SK-N-SH treated with all-trans-retinoic acid at 6 μM for 48 hours (cell line): ENCODE measurements around the gene SH3PXD2A.
"Not testable (repeated sequence)": the region's sequence is repeated elsewhere in the genome, so short reads cannot be mapped to it uniquely, and the experiment has no call there.

Experiments
- ATAC-seq: fragments of 200-7000 bp; cut with Tn5 transposase; 3 replicates; pipeline ENCODE4 v1.9.1; 2020; ENCODE audit warnings: mild to moderate bottlenecking, moderate library complexity
- ARNTL ChIP-seq: fragments of 450-650 bp; formaldehyde crosslinking; IDR thresholded peaks from 2 replicates; pipeline ENCODE4 v1.5.0; 2020; ENCODE audit warnings: low read depth, mild to moderate bottlenecking, moderate library complexity, borderline replicate concordance
- BACH2 ChIP-seq: fragments of 250-450 bp; sonication (Bioruptor Pico); IDR thresholded peaks from 2 replicates; pipeline ENCODE4 v1.9.0; 2021; ENCODE audit warnings: mild to moderate bottlenecking, borderline replicate concordance
- CSDC2 ChIP-seq: fragments of 250-450 bp; sonication (Bioruptor Pico); IDR thresholded peaks from 2 replicates; pipeline ENCODE4 v1.5.0; 2020; ENCODE audit warnings: mild to moderate bottlenecking, moderate library complexity
- CSRNP3 ChIP-seq: fragments of 250-450 bp; sonication (Bioruptor Pico); IDR thresholded peaks from 2 replicates; pipeline ENCODE4 v1.5.1; 2021; ENCODE audit warnings: mild to moderate bottlenecking, moderate library complexity
- ESRRG ChIP-seq: fragments of 250-450 bp; sonication (Bioruptor Pico); IDR thresholded peaks from 2 replicates; pipeline ENCODE4 v1.6.1; 2021; ENCODE audit warnings: mild to moderate bottlenecking
- GLIS3 ChIP-seq: fragments of 250-450 bp; sonication (Bioruptor Pico); IDR thresholded peaks from 2 replicates; pipeline ENCODE4 v1.5.0; 2020; ENCODE audit warnings: mild to moderate bottlenecking, moderate library complexity
- ISL1 ChIP-seq: fragments of 250-450 bp; sonication (Bioruptor Pico); IDR thresholded peaks from 2 replicates; pipeline ENCODE4 v2.1.2; 2022; ENCODE audit warnings: mild to moderate bottlenecking, moderate library complexity
- SNAI2 ChIP-seq: fragments of 250-450 bp; sonication (Bioruptor Pico); IDR thresholded peaks from 2 replicates; pipeline ENCODE4 v1.5.0; 2020; ENCODE audit warnings: mild to moderate bottlenecking, moderate library complexity
- TCF4 ChIP-seq: fragments of 250-450 bp; sonication (Bioruptor Pico); IDR thresholded peaks from 2 replicates; pipeline ENCODE4 v1.8.0; 2021; ENCODE audit warnings: mild to moderate bottlenecking, moderate library complexity, borderline replicate concordance
- TOX ChIP-seq: fragments of 250-450 bp; sonication (Bioruptor Pico); IDR thresholded peaks from 2 replicates; pipeline ENCODE4 v1.8.0; 2021; ENCODE audit warnings: mild to moderate bottlenecking, moderate library complexity, borderline replicate concordance
- TSHZ2 ChIP-seq: fragments of 250-450 bp; sonication (Bioruptor Pico); IDR thresholded peaks from 2 replicates; pipeline ENCODE4 v1.5.0; 2020; ENCODE audit warnings: mild to moderate bottlenecking, moderate library complexity
- ZFP3 ChIP-seq: fragments of 250-450 bp; sonication (Bioruptor Pico); IDR thresholded peaks from 2 replicates; pipeline ENCODE4 v1.5.0; 2020; ENCODE audit warnings: mild to moderate bottlenecking, moderate library complexity
- ZFP30 ChIP-seq: fragments of 450-650 bp; formaldehyde crosslinking; IDR thresholded peaks from 2 replicates; pipeline ENCODE4 v1.5.0; 2022; ENCODE audit warnings: mild to moderate bottlenecking, moderate library complexity
- ZNF565 ChIP-seq: fragments of 450-650 bp; formaldehyde crosslinking; conservative IDR thresholded peaks from 2 replicates; pipeline ENCODE4 v1.5.0; 2020; ENCODE audit warnings: low read depth, mild to moderate bottlenecking, moderate library complexity
- ZNF70 ChIP-seq: fragments of 450-650 bp; formaldehyde crosslinking; IDR thresholded peaks from 2 replicates; pipeline ENCODE4 v1.5.0; 2020; ENCODE audit warnings: mild to moderate bottlenecking, moderate library complexity
- ZNF8 ChIP-seq: fragments of 450-650 bp; formaldehyde crosslinking; IDR thresholded peaks from 2 replicates; pipeline ENCODE4 v1.5.0; 2020; ENCODE audit warnings: mild to moderate bottlenecking, moderate library complexity
- TF ChIP-seq, protein P1 (sequence below): fragments of 250-450 bp; sonication (Bioruptor Pico); IDR thresholded peaks from 2 replicates; pipeline ENCODE4 v1.8.0; 2020; ENCODE audit warnings: mild to moderate bottlenecking, moderate library complexity, borderline replicate concordance
- TF ChIP-seq, protein P2 (sequence below): fragments of 250-450 bp; sonication (Bioruptor Pico); IDR thresholded peaks from 2 replicates; pipeline ENCODE4 v1.8.0; 2021; ENCODE audit warnings: low read depth, mild to moderate bottlenecking, moderate library complexity, borderline replicate concordance

The SH3PXD2A gene

DNA sequence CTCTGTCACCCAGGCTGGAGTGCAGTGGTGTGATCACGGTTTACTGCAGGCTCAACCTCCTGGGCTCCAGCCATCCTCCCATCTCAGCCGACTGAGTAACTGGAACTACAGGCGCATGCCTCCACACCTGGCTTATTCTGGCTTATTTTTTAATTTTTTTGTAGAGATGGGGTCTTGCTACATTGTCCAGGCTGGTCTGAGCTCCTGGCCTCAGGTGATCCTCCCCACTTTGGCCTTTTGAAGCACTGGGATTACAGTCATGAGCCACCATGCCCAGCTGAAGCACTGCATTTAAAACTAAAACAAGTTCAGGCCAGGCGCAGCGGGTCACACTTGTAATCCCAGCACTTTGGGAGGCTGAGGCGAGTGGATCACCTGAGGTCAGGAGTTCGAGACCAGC lies 8.0 kb downstream of the SH3PXD2A start:
- no peak for ATAC-seq
- no peak for TF ChIP-seq CSRNP3 (CRISPR knock-in tag)
- TF ChIP-seq, all 23 proteins: peak for 0

DNA sequence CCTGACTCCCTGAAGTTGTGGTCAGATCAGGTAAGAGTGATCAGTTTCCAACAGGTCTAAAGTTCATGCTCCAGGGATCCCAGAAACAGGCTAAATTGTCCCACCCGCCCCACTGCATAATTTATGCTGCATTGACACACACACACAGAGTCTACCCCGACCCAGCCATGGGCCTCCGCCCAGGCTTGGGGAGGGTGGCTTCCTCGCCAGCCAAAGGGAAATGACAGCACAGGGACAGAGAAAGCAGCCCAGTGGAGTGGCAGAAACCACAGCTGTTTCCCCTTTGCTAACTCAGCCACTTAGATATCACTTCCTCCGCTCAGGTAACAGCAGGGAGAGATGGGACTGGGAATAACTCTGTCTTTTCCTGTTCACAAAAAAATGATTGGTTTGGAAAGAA lies 9.4 kb downstream of the SH3PXD2A start:
- no peak for ATAC-seq
- TF ChIP-seq ZNF70 (CRISPR knock-in tag) = no peak
- TF ChIP-seq ESRRG (CRISPR knock-in tag) = no peak
- TF ChIP-seq ZFP3 (CRISPR knock-in tag) = no peak
- TF ChIP-seq GLIS3 (CRISPR knock-in tag) = no peak
- no peak for TF ChIP-seq TOX (CRISPR knock-in tag)
- TF ChIP-seq TCF4 (CRISPR knock-in tag) = no peak
- TF ChIP-seq, protein P1, sequence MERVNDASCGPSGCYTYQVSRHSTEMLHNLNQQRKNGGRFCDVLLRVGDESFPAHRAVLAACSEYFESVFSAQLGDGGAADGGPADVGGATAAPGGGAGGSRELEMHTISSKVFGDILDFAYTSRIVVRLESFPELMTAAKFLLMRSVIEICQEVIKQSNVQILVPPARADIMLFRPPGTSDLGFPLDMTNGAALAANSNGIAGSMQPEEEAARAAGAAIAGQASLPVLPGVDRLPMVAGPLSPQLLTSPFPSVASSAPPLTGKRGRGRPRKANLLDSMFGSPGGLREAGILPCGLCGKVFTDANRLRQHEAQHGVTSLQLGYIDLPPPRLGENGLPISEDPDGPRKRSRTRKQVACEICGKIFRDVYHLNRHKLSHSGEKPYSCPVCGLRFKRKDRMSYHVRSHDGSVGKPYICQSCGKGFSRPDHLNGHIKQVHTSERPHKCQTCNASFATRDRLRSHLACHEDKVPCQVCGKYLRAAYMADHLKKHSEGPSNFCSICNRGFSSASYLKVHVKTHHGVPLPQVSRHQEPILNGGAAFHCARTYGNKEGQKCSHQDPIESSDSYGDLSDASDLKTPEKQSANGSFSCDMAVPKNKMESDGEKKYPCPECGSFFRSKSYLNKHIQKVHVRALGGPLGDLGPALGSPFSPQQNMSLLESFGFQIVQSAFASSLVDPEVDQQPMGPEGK (CRISPR knock-in tag) = no peak
- TF ChIP-seq ARNTL = no peak
- TF ChIP-seq, protein P2, sequence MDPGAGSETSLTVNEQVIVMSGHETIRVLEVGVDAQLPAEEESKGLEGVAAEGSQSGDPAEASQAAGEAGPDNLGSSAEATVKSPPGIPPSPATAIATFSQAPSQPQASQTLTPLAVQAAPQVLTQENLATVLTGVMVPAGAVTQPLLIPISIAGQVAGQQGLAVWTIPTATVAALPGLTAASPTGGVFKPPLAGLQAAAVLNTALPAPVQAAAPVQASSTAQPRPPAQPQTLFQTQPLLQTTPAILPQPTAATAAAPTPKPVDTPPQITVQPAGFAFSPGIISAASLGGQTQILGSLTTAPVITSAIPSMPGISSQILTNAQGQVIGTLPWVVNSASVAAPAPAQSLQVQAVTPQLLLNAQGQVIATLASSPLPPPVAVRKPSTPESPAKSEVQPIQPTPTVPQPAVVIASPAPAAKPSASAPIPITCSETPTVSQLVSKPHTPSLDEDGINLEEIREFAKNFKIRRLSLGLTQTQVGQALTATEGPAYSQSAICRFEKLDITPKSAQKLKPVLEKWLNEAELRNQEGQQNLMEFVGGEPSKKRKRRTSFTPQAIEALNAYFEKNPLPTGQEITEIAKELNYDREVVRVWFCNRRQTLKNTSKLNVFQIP (CRISPR knock-in tag) = no peak
- TF ChIP-seq CSRNP3 (CRISPR knock-in tag) = no peak
- no peak for TF ChIP-seq ISL1 (CRISPR knock-in tag)
- TF ChIP-seq ZNF565 (CRISPR knock-in tag) = no peak
- TF ChIP-seq BACH2 (CRISPR knock-in tag) = no peak
- no peak for TF ChIP-seq ZFP30
- TF ChIP-seq TSHZ2 (CRISPR knock-in tag) = no peak
- TF ChIP-seq SNAI2 (CRISPR knock-in tag) = no peak
- TF ChIP-seq ZNF8 (CRISPR knock-in tag) = no peak

DNA sequence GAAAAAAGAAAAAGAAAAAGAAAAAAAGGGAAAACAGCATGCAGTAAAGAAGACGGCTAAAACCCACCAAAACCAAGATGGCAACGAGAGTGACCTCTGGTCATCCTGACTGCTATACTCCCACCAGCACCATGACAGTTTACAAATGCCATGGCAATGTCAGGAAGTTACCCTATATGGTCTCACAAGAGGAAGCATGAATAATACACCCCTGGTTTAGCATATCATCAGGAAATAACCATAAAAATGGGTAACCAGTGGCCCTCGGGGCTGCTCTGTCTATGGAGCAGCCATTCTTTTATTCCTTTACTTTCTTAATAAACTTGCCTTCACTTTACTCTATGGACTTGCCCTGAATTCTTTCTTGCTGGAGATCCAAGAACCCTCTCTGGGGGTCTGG lies 10.0 kb downstream of the SH3PXD2A start:
- not testable (repeated sequence) for ATAC-seq

GRCh38 chr10:103843854-103844570 lies 11.4 kb downstream of the SH3PXD2A start:
- peak; percentile 87 for ATAC-seq
- TF ChIP-seq ZNF70 (CRISPR knock-in tag) = no peak
- no peak for TF ChIP-seq CSRNP3 (CRISPR knock-in tag)
- no peak for TF ChIP-seq CSDC2
- TF ChIP-seq TCF4 (CRISPR knock-in tag) = peak; percentile 33; the same call in 1 of the 2 replicates
